ENCODE results near the gene CTNNA3.
"Not testable (repeated sequence)": the region's sequence is repeated elsewhere in the genome, so short reads cannot be mapped to it uniquely, and the experiment has no call there.

The CTNNA3 gene

GRCh38 chr10:67284589-67284988, 411.4 kb downstream of the CTNNA3 start:
- DNase-seq (ENCODE audit: low read depth, low spot score), result no peak
- no peak overlapping the region for H3K4me3 ChIP-seq (ENCODE audit: low read length)

- DNase-seq (ENCODE audit: low read depth, low spot score), result no peak
- no peak overlapping the region for H3K4me3 ChIP-seq (ENCODE audit: low read length)
Observed at GRCh38 chr10:67282871-67283270, 413.1 kb downstream of the CTNNA3 start.

GRCh38 chr10:67280405-67280804, 415.6 kb downstream of the CTNNA3 start:
- no peak overlapping the region for H3K4me3 ChIP-seq (ENCODE audit: low read length)
- DNase-seq (ENCODE audit: low read depth, low spot score), result no peak

GRCh38 chr10:67277402-67277801, 418.6 kb downstream of the CTNNA3 start:
- no peak for DNase-seq (ENCODE audit: low read depth, low spot score)
- no peak overlapping the region for H3K4me3 ChIP-seq (ENCODE audit: low read length)

- no peak overlapping the region for H3K4me3 ChIP-seq (ENCODE audit: low read length)
- no peak for DNase-seq (ENCODE audit: low read depth, low spot score)
Observed at GRCh38 chr10:67269828-67270227, 426.2 kb downstream of the CTNNA3 start.

GRCh38 chr10:67268146-67268545, 427.8 kb downstream of the CTNNA3 start:
- H3K4me3 ChIP-seq (ENCODE audit: low read length), result no peak overlapping the region
- no peak for DNase-seq (ENCODE audit: low read depth, low spot score)

GRCh38 chr10:67262675-67263074, 433.3 kb downstream of the CTNNA3 start:
- DNase-seq (ENCODE audit: low read depth, low spot score), result no peak
- no peak overlapping the region for H3K4me3 ChIP-seq (ENCODE audit: low read length)

GRCh38 chr10:67261300-67261797, 434.6 kb downstream of the CTNNA3 start:
- no peak overlapping the region for H3K4me3 ChIP-seq (ENCODE audit: low read length)
- no peak for DNase-seq (ENCODE audit: low read depth, low spot score)

GRCh38 chr10:67259319-67259929, 436.6 kb downstream of the CTNNA3 start:
- no peak for DNase-seq (ENCODE audit: low read depth, low spot score)
- no peak overlapping the region for H3K4me3 ChIP-seq (ENCODE audit: low read length)

GRCh38 chr10:67257427-67258144, 438.4 kb downstream of the CTNNA3 start:
- DNase-seq (ENCODE audit: low read depth, low spot score), result no peak

GRCh38 chr10:67257018-67257417, 439.0 kb downstream of the CTNNA3 start:
- DNase-seq (ENCODE audit: low read depth, low spot score), result no peak
- no peak overlapping the region for H3K4me3 ChIP-seq (ENCODE audit: low read length)

More at GRCh38 chr10:67257427-67258144, 438.4 kb downstream of the CTNNA3 start:
- no peak overlapping the region for H3K4me3 ChIP-seq (ENCODE audit: low read length)

- H3K4me3 ChIP-seq (ENCODE audit: low read length), result no peak overlapping the region
- DNase-seq (ENCODE audit: low read depth, low spot score), result no peak
Observed at GRCh38 chr10:67250686-67251085, 445.3 kb downstream of the CTNNA3 start.

GRCh38 chr10:67246066-67246555, 449.9 kb downstream of the CTNNA3 start:
- no peak overlapping the region for H3K4me3 ChIP-seq (ENCODE audit: low read length)
- DNase-seq (ENCODE audit: low read depth, low spot score), result no peak

GRCh38 chr10:67242528-67242927, 453.5 kb downstream of the CTNNA3 start:
- DNase-seq (ENCODE audit: low read depth, low spot score), result no peak
- H3K4me3 ChIP-seq (ENCODE audit: low read length), result no peak overlapping the region

GRCh38 chr10:67241451-67241850, 454.5 kb downstream of the CTNNA3 start:
- H3K4me3 ChIP-seq (ENCODE audit: low read length), result no peak overlapping the region
- DNase-seq (ENCODE audit: low read depth, low spot score), result no peak

GRCh38 chr10:67239864-67240497, 456.0 kb downstream of the CTNNA3 start:
- H3K4me3 ChIP-seq (ENCODE audit: low read length), result no peak overlapping the region
- no peak for DNase-seq (ENCODE audit: low read depth, low spot score)

GRCh38 chr10:67230680-67231500, 465.1 kb downstream of the CTNNA3 start:
- H3K4me3 ChIP-seq (ENCODE audit: low read length); DNase-seq (ENCODE audit: low read depth, low spot score): not testable (repeated sequence)

GRCh38 chr10:67225226-67225625, 470.8 kb downstream of the CTNNA3 start:
- no peak overlapping the region for H3K4me3 ChIP-seq (ENCODE audit: low read length)
- peak; percentile 1 for DNase-seq (ENCODE audit: low read depth, low spot score)

- H3K4me3 ChIP-seq (ENCODE audit: low read length), result no peak overlapping the region
- DNase-seq (ENCODE audit: low read depth, low spot score), result no peak
Observed at GRCh38 chr10:67224553-67224952, 471.4 kb downstream of the CTNNA3 start.
